ENCODE results near the gene CDH4.

DNA sequence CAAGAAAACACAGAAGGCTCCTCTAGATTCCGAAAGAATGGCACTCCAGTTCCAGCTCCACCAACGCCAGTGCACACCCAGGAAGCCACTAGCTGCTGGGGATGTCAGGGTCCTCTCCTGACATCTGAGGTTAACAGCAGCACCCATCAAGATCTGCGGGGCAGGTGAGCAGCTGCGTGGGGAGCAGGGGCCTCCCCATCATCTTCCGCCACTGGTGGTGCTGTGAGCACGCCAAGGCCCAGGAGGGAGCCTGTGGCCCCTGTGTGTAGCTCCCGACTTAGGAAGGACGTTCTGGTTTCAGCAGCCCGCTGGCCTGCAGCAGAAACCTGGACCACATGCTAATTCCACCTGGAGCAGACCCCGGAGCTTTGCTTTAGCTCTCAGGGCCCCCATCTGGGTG lies 427.4 kb downstream of the CDH4 start:
- TF ChIP-seq POLR2A (IDR thresholded peaks at IDR 0.05; ENCODE audit: low read length) (no peak), GATA1 (IDR thresholded peaks at IDR 0.05; ENCODE audit: low read depth, low read length) (no peak)
